ENCODE results near the gene BMAL2. TPM values are rescaled to one million over a fixed set of nuclear protein-coding genes. Genes with fewer than 3 reads are reported as not detected.

The BMAL2 gene
- total RNA-seq, 4 donors from 2014 or later: 1.2 to 5.6 (median 2.7) TPM

- no peak for TF ChIP-seq CTCF (IDR thresholded peaks at IDR 0.05)
- no peak for ATAC-seq (ENCODE audit: low FRiP score)
Observed at GRCh38 chr12:27334721-27335082, 2.1 kb downstream of the BMAL2 start.

GRCh38 chr12:27335364-27336281 lies 3.0 kb downstream of the BMAL2 start:
- no peak for DNase-seq (ENCODE audit: low spot score)
- no peak for TF ChIP-seq CTCF (IDR thresholded peaks at IDR 0.05)
- ATAC-seq (ENCODE audit: low FRiP score): no peak

More at GRCh38 chr12:27334721-27335082, 2.1 kb downstream of the BMAL2 start:
- no peak for DNase-seq (ENCODE audit: low spot score)

- ATAC-seq (ENCODE audit: low FRiP score) (no peak), DNase-seq (ENCODE audit: low spot score) (no peak)
- TF ChIP-seq CTCF (IDR thresholded peaks at IDR 0.05): no peak
Observed at GRCh38 chr12:27336282-27336653, 3.6 kb downstream of the BMAL2 start.

GRCh38 chr12:27337376-27337775 lies 4.7 kb downstream of the BMAL2 start:
- TF ChIP-seq CTCF (IDR thresholded peaks at IDR 0.05): no peak
- ATAC-seq (ENCODE audit: low FRiP score): no peak
- no peak for DNase-seq (ENCODE audit: low spot score)

GRCh38 chr12:27338473-27338872 lies 5.8 kb downstream of the BMAL2 start:
- TF ChIP-seq CTCF (IDR thresholded peaks at IDR 0.05): no peak
- ATAC-seq (ENCODE audit: low FRiP score) (no peak), DNase-seq (ENCODE audit: low spot score) (no peak)

GRCh38 chr12:27340971-27341370 lies 8.3 kb downstream of the BMAL2 start:
- no peak for TF ChIP-seq CTCF (IDR thresholded peaks at IDR 0.05)
- DNase-seq (ENCODE audit: low spot score) (no peak), ATAC-seq (ENCODE audit: low FRiP score) (no peak)

GRCh38 chr12:27342536-27342935 lies 9.9 kb downstream of the BMAL2 start:
- DNase-seq (ENCODE audit: low spot score) (no peak), ATAC-seq (ENCODE audit: low FRiP score) (no peak)
- TF ChIP-seq CTCF (IDR thresholded peaks at IDR 0.05): no peak

All from omental fat pad (tissue), 4 donors.